ENCODE data around the gene ZNF385C.

- TF ChIP-seq CTCF (IDR thresholded peaks at IDR 0.05; ENCODE audit: low read depth, low read length, missing input control) (no peak), EGR1 (IDR thresholded peaks at IDR 0.05; ENCODE audit: low read depth in 2 of 2) (no peak), RXRA (IDR thresholded peaks at IDR 0.05) (no peak), MAX (IDR thresholded peaks at IDR 0.05) (no peak), NR2F2 (IDR thresholded peaks at IDR 0.05) (no peak), TAF1 (conservative IDR thresholded peaks at IDR 0.05) (no peak), JUND (IDR thresholded peaks at IDR 0.05) (no peak), YY1 (IDR thresholded peaks at IDR 0.05) (no peak), FOXA1 (IDR thresholded peaks at IDR 0.05) (no peak), GABPA (IDR thresholded peaks at IDR 0.05 in 1 of 2, conservative IDR thresholded peaks at IDR 0.05 in 1 of 2) (no peak)
- TF ChIP-seq, protein P1, sequence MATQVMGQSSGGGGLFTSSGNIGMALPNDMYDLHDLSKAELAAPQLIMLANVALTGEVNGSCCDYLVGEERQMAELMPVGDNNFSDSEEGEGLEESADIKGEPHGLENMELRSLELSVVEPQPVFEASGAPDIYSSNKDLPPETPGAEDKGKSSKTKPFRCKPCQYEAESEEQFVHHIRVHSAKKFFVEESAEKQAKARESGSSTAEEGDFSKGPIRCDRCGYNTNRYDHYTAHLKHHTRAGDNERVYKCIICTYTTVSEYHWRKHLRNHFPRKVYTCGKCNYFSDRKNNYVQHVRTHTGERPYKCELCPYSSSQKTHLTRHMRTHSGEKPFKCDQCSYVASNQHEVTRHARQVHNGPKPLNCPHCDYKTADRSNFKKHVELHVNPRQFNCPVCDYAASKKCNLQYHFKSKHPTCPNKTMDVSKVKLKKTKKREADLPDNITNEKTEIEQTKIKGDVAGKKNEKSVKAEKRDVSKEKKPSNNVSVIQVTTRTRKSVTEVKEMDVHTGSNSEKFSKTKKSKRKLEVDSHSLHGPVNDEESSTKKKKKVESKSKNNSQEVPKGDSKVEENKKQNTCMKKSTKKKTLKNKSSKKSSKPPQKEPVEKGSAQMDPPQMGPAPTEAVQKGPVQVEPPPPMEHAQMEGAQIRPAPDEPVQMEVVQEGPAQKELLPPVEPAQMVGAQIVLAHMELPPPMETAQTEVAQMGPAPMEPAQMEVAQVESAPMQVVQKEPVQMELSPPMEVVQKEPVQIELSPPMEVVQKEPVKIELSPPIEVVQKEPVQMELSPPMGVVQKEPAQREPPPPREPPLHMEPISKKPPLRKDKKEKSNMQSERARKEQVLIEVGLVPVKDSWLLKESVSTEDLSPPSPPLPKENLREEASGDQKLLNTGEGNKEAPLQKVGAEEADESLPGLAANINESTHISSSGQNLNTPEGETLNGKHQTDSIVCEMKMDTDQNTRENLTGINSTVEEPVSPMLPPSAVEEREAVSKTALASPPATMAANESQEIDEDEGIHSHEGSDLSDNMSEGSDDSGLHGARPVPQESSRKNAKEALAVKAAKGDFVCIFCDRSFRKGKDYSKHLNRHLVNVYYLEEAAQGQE (IDR thresholded peaks at IDR 0.05), result no peak
- TF ChIP-seq, protein P2, sequence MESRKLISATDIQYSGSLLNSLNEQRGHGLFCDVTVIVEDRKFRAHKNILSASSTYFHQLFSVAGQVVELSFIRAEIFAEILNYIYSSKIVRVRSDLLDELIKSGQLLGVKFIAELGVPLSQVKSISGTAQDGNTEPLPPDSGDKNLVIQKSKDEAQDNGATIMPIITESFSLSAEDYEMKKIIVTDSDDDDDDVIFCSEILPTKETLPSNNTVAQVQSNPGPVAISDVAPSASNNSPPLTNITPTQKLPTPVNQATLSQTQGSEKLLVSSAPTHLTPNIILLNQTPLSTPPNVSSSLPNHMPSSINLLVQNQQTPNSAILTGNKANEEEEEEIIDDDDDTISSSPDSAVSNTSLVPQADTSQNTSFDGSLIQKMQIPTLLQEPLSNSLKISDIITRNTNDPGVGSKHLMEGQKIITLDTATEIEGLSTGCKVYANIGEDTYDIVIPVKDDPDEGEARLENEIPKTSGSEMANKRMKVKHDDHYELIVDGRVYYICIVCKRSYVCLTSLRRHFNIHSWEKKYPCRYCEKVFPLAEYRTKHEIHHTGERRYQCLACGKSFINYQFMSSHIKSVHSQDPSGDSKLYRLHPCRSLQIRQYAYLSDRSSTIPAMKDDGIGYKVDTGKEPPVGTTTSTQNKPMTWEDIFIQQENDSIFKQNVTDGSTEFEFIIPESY (IDR thresholded peaks at IDR 0.05), result no peak
Measured at GRCh38 chr17:42049834-42050392, 48.4 kb downstream of the ZNF385C start.
